OCI-M1 (cell line): ENCODE data around the gene FAAP100.

Experiments used
- DNase-seq: peaks from one replicate; lab custom pipeline; 2025; lab: John Stamatoyannopoulos, UW

Gene FAAP100

DNA sequence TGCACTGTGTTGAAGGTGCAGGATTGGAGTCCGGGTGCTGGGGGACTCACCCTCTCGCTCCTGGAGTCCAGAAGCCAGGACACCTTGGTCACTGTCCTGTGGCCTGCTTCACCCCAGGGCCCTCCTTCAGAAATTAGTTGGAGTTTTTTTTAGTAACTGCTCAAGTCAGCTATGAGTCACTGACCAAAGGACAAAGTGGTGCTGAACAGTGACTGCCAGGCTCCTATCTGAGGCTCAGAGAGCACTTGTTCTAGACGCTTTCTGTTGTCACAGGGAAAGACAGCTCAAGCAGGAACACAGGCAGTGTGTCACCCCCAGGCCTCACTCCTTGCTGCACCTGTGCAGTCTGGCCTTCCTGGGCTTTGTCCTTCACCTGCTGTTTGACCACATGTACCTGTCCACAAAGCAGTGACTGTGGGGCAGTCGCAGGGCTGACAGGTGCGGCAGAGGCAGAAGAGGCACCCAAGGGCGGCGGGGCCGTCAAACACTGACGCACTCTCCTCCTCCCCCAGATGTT is 4.1 kb upstream of the FAAP100 start:
- peak; percentile 6 for DNase-seq

DNA sequence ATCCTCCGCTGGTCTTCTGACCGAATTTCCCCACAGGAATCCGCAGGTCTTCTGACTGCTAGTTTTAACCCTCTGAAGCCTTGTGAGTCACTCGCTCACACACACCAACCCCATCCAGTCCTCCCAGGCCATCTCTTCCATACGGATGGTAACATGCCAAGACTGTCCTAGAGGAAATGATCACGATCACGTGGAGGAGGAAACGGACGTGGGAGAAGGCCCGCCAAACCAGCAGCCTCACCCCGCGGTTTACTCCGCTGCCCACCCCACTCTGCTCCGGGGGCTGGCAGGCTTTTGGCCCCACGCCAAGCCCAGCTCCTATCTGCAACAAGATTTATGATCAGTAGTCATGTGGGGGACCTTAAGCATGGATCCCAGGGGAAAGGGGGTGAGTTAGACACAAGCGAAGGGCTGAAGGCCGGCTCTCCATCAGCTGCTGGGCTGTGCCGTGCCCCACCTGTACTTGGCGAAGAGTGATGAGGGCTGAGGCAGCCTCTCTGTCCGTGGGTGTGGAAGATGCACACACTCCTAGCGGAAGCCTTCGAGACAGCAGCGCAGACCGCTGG is 1.5 kb upstream of the FAAP100 start:
- peak; percentile 73 for DNase-seq

DNA sequence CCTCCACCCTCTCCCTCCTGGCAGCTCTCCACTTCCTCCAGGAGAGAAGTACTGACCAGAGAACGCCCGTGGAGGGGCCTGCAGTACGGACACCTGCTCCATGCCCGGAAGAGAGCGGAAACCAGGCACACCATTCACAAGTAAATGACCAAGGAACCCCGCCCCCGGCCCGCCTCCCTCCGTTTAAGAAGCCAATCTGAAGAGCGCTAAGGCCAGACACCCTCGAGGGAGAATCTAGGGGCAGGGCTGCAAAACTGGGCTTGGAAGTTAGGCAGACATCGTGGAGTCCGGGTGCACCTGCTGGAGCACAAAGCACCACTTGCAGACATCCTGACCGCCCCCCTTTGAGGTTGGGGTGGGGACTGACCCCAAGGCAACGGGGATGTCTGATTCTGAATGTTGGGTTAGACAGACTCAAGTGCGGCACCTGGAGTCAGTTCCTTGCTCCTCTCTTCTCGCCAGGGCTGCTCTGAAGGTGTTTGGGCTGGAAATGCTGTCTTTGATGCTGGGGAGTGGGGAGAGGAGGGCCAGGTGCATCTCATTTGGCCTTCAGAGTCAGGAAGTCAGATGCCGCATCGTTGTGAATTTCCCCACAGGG is 964 bp upstream of the FAAP100 start:
- peak; percentile 85 for DNase-seq

DNA sequence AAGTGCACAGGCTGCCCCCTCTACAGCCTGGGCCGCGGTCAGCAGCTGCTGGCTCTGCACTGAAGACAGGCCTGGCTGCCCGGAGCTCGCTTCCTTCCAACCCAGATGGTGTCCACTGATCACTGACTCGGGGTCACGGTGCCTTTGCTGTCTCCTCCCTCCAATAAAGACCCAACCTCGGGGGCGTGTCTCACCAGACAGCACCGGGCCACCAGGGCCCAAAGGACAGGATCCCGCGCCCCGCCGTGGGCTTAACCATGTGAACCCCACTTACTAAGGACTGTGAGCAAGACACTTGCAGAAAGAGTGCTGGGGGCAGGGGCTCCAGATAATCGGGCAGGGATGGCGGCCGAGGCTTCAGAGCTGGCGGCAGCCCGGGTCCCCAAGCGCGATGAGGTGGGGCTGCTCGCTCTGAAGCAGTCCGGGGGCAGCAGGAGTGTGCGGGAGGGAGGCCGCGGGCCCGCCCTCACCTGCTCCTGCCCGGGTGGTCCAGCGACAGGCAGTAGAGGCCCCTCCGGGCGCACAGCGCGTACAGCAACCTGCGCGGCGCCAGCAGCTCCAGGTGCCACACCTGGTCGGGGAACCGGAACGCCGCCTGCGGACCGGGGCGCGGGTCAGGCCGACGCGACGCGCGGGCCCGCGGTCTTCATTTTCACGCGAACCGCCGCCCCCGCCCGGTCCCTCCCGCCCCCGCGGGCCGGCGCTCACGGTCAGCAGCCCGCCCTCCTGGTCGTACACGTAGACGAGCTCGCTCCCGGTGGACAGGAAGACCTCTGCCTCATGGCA is 502 bp downstream of the FAAP100 start:
- peak; percentile 48 for DNase-seq

DNA sequence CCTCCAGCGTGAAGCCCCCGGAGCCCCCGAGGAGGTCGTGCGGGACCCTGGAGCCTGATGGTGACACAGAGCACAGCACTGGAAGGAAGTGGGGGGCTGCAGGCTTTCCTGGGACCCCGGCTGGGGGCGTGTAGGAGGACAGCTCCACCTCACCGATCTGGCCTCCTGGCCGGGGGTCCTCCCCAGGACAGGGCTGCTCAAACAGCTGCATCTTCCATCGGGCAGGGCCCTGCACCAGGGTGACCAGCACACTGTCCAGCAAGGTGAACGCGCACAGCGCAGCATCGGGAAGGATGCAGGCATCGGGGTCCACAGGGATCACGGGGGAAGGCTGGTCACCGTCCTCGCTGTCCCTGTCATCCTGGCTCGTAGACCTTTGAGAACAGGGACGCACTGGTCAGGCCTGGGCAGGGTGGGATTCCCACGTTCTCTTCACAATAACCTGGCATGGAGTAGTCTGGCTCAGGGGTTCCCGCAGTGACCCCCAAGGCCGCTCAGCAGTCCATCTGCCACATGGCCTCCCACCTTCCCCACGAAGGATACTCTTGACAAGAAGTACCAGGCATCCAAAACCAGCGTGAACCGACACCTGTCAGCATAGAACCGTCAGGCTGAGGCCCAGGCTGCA is 1.2 kb downstream of the FAAP100 start:
- no peak for DNase-seq

DNA sequence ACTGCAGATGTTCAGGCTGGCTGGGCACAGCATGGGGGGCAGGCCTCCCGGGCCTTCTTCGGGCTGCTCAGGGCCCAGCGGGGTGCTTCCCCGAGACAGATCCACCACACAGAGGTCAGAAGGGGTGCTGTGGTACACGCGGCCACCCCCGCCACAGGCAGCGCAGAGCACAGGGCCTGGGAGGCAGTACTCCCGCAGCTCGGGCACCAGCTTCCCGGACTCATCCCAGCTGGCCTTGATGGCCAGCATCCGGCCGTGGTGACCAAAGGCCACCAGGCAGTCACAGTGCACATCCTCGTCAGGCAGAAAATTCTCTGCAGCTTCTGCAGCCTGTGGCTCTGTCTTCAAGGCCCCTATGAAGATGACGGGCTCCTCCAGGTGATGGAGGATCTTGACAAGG is 1.9 kb downstream of the FAAP100 start:
- no peak for DNase-seq

DNA sequence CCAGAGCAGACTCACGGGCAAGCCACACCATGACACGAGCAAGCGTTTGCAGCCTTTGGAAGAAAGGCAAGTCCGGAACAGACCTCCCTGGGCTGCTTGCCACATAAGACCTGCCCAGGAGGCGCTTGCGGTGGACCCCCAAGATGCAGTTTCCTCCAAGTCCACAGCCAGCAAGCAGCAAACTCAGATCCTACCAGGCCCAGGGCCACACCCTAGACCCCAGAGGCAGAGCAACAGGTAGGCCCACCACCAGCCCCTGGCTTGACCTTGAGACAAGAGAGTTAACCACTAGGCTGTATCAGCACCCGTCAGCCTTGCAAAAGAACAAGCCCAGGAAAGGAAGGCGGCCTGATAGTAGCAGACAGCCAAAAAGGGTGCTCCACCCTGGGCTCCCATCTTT is 2.3 kb downstream of the FAAP100 start:
- DNase-seq = no peak

DNA sequence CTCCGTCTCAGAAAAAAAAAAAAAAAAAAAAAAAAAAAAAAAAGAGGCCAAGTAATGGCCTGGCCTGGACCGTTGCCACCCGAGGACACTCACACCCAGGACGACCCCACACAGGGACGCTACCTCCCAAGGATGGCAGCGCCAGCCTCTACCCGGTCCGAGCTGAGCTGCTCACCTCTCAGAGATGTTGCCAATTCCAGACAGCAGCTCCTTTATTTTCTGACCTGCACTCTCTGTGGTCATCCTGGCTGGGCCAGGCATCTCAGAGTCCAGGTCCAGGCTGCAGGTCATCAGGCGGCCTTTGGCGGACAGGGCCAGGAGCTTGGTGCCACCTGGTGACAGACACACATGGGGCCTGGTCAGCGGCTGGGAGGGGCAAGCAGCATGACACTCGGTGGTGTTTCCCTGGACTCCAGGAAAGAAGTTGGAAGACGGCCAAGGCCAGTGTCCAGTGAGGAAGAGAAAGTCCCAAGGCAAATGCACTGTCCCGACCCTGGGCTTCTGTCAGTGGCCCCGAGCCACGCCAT is 3.1 kb downstream of the FAAP100 start:
- no peak for DNase-seq

DNA sequence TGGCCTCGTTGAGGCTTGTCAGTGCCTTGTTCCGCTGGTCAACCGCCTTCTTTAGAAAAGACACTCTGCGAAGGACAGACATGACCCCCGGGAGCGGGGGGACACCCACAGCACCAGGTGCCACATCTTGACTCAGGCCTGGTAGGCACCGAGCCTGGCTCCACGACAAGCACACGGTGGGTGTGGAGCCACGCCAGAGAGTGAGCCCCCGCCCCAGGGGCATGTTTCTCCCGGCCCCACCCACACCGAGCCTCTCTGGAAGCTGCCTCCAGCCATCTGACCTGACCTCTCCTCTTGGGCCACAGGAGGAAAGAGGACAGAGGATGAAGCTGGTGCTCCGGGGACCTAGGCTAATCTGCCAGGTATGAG is 4.6 kb downstream of the FAAP100 start:
- DNase-seq = no peak

DNA sequence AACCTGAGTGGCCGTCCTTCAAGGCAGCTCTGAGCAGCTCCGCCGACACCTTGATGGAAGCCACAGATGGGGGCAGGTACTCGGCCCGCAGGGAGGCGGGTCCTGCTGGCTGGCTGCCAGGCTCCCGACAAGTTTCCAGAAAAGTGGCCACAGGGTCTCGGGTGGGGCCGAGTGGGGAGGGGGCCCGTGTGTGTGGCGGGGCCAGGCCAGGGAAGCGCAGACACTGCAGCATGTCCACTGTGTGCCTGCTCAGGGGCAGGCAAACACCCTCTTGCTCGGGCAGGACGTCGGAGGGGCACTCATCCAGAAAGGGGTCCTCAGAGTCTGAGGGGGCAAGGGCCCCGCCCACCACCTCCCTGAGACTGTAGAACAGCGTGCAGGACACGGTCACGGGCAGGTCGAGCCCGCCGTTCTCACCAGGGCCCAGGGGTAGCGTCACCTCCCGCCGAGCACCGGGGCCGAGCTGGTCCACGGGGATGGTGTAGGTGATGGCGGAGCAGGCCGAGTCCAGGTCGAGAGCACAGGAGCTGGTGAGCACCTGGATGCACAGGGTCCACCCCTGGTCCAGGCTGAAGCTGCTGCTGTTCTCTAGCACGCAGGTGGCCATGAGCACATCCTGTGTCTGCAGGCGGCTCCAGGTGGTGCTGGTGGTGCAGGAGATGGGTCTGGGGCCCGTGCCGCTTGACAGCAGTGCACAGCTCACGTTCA is 5.1 kb downstream of the FAAP100 start:
- no peak for DNase-seq

DNA sequence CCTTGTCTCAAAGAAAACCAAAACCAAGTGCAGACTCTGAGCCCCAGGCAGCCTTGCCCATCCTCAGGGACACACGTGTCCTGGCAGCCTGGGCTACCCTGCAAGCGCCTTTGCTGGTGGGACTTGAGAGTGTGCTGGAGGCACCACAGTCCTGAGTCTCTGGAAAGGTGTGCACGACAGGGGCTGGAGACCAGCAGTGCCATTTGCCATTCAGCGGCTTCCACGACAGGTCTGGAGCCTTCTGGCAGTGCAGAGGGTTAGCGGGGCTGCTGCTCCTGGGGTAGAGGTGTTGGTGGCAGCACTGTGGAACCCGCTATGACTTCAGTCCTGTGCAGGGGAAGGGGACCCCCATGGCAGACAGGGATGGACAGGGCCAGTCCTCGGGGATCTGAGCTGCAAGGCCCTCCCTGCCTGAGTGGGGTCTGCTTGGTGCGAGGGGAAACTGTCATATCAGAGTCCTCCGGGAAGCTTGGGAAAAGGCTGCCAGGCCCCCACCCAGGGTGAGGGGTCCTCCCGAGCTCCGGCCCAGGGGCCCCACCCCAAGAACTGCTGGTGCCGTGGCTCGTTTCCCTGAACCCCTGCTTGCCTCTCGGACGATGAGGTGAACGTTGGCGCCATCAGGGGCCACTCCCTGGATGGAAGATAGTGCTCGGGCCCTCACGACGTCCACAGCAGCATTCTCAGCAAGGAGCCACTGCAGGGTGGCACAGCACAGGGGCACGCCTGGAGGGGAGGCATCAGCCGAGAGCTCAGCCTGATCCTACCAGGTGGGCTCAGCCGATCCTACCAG is 6.8 kb downstream of the FAAP100 start:
- DNase-seq = no peak

DNA sequence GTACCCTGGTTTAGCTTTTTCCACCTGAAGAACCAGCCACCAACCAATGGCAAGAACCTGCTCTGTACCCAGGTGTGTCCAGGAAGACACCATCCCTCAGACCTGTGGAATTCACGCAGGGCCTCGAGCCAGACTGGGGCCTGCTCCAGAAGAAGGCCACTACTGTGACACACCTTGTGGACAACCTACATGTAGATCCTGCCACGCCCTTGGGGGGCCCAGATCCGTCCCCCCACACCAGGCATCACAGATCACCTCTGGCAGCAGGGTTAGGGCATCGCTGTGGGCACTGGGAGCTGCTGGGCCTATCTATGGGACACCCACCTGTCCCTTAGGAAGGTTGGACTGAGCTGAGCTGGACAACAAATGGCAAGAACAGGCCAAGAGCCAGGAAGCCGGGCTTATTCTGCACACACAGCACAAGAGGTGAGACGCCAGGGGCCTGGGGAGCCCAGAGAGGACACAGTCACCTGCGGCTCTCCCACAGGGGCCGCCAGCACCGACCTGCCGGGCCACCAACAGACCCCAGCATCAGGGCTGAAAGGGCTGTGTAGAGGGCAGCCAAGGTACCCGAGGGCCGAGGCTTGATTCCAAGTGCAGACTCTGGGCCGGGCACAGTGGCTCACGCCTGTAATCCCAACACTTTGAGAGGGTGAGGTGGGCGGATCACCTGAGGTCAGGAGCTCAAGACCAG is 7.7 kb downstream of the FAAP100 start:
- DNase-seq = no peak

DNA sequence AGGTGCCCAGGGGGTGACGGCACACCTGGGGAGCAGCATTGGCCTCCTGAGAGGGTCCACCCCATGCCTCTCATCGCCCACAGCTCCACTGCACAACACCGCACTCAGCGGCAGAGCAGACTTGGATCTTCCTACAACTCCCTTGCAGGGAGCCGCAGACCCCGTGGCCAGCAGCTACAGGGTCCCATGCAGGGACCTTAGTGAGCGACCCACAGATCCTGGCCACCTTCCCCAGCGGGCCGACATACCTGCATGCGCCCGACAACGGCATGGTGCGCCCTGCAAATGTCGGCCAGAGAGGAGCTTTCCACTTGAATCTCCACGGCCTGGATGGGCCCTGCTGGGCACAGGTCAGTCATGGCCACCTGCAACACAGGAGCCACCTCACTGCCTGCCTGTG is 8.4 kb downstream of the FAAP100 start:
- no peak for DNase-seq

DNA sequence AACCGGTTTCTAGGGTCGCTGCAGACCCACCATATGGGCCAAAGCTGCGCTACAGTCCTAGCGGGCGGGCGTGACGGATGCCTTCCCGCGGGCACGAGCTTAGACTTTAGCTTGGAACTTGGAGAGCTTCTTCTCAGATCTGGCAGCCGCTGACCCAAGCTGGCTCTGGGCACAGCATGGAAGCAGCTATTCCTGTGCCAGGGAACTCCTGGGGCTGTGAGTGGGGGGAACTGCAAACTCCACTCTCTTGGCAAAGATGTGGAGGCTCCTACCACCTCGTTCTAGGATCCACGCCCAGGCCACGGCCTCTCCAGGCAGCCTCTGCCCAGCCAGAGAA is 8.8 kb downstream of the FAAP100 start:
- no peak for DNase-seq

DNA sequence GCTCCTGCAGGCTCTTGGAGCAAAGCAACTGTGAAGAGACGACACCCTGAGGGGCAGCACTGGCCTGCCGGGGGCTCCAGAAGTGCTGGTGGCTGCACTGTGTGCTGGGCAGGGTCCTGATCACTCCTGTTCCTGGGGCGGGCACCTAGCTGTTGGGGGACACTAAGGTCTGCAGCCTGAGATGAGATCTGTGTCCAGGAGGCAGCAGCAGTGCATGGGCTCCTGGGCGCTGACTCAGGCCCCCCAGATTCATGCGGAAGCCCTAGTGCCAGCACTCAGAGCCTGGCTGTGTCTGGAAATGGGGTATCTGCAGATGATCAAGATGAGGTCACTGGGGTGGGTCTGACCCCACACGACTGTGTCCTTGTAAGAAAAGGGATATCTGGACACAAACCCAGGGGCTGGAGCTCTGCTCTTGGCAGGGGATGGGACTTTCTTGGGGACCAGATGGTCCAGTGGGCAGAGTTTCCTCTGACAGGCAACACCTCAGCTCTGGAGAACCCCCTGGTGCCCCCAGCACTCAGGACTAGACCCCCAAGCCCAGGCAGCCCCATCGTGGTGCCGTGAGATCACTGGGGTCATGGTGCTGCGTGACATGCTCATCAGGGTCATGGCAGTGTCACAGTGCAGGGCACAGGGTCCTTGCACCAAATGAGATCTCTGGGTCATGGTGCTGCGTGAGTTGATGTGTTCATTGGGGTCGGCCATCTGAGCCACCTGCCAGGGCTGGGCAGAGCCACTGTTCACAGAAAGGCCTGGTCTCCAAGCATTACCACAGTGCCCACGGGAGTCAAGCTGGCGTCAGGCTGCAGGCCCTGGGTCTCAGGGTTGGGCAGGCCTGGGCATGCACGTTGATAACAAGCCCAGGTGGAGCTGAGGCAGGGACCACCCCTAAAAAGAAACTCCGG is 9.5 kb downstream of the FAAP100 start:
- no peak for DNase-seq

DNA sequence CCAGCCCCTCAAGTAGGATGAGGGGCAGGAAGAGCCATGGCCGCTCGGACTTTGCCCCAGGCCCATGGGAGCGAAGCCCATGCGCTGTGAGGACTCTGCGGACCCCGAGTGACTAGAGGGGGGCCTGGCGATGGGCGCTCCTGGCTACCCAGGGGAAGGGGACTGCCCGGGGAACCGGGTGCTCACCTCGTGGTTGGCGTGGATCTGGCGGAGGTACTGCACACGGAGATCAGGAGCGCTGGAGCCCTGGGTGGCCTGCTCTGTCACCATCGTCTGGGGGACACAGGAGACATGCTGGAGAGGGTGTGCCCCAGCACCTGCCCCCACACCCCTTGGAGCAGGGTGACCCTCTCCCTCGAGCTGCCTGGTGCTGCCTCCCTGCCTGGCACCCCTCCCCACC is 11.0 kb downstream of the FAAP100 start:
- no peak for DNase-seq

DNA sequence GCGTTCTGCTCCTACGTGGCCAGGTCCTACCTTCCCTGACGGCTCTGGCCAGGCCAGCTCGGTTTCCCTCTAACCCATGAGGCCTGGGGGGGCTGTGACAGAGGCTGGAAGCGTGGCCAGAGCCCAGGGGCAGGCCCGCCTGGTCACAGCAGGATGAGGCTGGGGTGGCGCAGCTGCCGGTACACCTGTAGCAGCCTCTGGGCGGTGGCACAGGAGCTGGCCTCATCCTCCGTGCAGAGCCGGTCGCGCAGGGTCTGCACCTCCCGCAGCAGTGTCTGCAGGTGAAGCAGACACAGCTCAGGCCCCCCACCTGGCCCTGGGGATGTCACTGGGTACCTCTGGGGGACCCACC is 11.5 kb downstream of the FAAP100 start:
- DNase-seq = no peak

DNA sequence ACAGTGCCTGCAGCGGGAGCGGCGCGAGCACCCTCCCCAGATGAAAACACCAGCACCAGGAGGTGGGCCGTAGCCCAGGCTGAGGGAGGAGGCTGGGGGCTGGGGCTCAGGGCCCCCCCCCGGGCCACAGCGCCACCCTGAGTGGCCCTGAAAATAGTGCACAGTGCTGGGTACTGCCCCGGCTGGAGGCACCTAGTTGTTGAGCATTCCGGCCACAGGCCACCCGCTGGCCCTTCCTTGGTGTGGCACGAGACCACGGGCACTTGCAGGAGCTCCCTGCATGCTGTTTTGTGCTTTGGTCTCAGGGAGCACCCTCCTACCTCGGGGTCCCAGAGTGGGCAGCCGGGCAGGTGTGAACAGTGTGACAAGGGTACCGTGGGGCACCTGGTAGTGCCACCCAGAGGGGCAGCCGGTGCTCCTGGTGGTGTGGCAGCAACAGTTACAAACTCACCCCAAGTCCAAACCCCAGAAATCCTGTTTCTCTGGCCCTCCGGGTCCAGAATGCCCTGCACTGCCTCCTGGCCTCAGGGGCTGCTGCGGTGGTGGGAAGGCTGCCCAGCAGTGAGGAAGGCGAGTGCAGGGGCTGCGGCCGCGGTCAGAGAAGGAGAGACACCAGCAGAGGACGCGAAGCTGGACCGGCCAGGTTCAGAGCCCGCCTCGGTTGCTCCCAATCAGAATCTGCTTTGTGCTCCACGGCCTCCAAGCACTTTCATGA is 12.0 kb downstream of the FAAP100 start:
- no peak for DNase-seq

DNA sequence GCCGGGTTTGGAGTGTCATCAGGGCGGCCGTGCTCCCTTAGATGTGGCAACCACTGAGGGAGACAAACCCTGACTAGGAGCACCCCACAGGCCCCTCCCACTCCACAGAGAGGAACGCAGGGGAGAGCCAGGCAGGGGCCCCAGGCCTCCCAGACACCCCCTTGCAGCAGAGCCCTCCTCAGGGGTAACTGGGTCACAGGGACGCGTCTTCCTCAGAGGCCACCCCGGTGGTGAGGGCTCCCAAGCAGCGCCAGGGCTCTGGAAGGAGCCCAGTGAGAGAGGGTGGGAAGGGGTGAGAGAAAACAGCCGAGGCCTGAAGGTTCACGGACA is 12.6 kb downstream of the FAAP100 start:
- no peak for DNase-seq
